A549 (cell line): ENCODE measurements around the gene MMP14. TPM values are rescaled to one million over a fixed set of nuclear protein-coding genes. Genes with fewer than 3 reads are reported as not detected.

Source experiments
- ATAC-seq, 2 experiments: fragments of 200-7000 bp in 1 of 2; fragments of >200 bp in 1 of 2; cut with Nextera tagmentation in 1 of 2; cut with Tn5 transposase in 1 of 2; 3 replicates each; pipeline versions ENCODE4 v1.8.0 to v1.9.1; 2018 to 2020; ENCODE audit warnings: mild to moderate bottlenecking in 1 of 2, moderate library complexity in 1 of 2
- CTCF ChIA-PET: fragments of 300-600 bp; sonication (Branson Sonifier 250); formaldehyde crosslinking; extraction: SDS; loops from one replicate; lab custom pipeline; 2021; ENCODE audit warnings: antibody characterized with exemption, inconsistent platforms; lab: Yijun Ruan, JAX
- POLR2A ChIA-PET: fragments of 350-600 bp; formaldehyde crosslinking; extraction: SDS; loops from one replicate; lab custom pipeline; 2021; ENCODE audit warnings: antibody characterized with exemption, inconsistent platforms; lab: Yijun Ruan, JAX
- DNase-seq, 2 experiments: peaks; one replicate each; pipeline versions ENCODE4 v3.0.0 to v3.0.0-alpha.2; 2011 to 2016; ENCODE audit warnings: low read depth in 1 of 2, low spot score in 1 of 2
- FAIRE-seq: peaks from 2 replicates; lab custom pipeline; 2011; peaks lifted over from hg19 to GRCh38; lab: Jason Lieb, UNC
- H3K27ac ChIP-seq, 2 experiments: fragments of >200 bp; sonication (Bioruptor Twin); formaldehyde crosslinking; 3 replicates each; pipeline ENCODE4 v1.5.1; 2016 to 2017
- H3K4me1 ChIP-seq: fragments of >200 bp; sonication (Bioruptor Twin); formaldehyde crosslinking; 3 replicates; pipeline ENCODE4 v1.6.1; 2016
- H3K4me2 ChIP-seq: fragments of >200 bp; sonication (Bioruptor Twin); formaldehyde crosslinking; 3 replicates; pipeline ENCODE4 v1.6.1; 2016
- H3K4me3 ChIP-seq: fragments of >200 bp; sonication (Bioruptor Twin); formaldehyde crosslinking; 3 replicates; pipeline ENCODE4 v1.5.1; 2016
- H3K9me3 ChIP-seq: fragments of >200 bp; sonication (Bioruptor Twin); formaldehyde crosslinking; 3 replicates; pipeline ENCODE4 v1.6.1; 2016
- CBX2 ChIP-seq: fragments of 200-600 bp; sonication (generic); IDR thresholded peaks from 2 replicates; pipeline ENCODE4 v1.6.1; 2016; ENCODE audit warnings: low read depth, mild to moderate bottlenecking, borderline replicate concordance
- CEBPB ChIP-seq, 2 experiments: fragments of >200 bp in 1 of 2; sonication (Bioruptor Twin) in 1 of 2; formaldehyde crosslinking in 1 of 2; IDR thresholded peaks; 2 replicates each; pipeline ENCODE4 v1.6.1; 2012 to 2016
- EHF ChIP-seq: fragments of 250-450 bp; sonication (Bioruptor Pico); IDR thresholded peaks from 2 replicates; pipeline ENCODE4 v1.5.0; 2020; ENCODE audit warnings: mild to moderate bottlenecking
- EP300 ChIP-seq, 2 experiments: fragments of >200 bp; sonication (Bioruptor Twin); formaldehyde crosslinking; IDR thresholded peaks; 2 replicates in 1 of 2; 3 replicates in 1 of 2; pipeline ENCODE4 v1.6.1; 2016 to 2017
- FOSB ChIP-seq: fragments of 250-450 bp; sonication (Bioruptor Pico); IDR thresholded peaks from 2 replicates; pipeline ENCODE4 v1.5.0; 2020; ENCODE audit warnings: mild to moderate bottlenecking, moderate library complexity
- FOXS1 ChIP-seq: fragments of 250-450 bp; sonication (Bioruptor Pico); IDR thresholded peaks from 2 replicates; pipeline ENCODE4 v1.5.0; 2020; ENCODE audit warnings: mild to moderate bottlenecking, moderate library complexity
- HOXB13 ChIP-seq: fragments of 250-450 bp; sonication (Bioruptor Pico); IDR thresholded peaks from 2 replicates; pipeline ENCODE4 v1.5.0; 2020; ENCODE audit warnings: low read depth, mild to moderate bottlenecking, moderate library complexity
- KDM1A ChIP-seq: fragments of 200-600 bp; sonication (generic); IDR thresholded peaks from 2 replicates; pipeline ENCODE4 v1.6.1; 2016; ENCODE audit warnings: low read depth, mild to moderate bottlenecking
- POLR2A ChIP-seq: IDR thresholded peaks from 2 replicates; pipeline ENCODE4 v1.6.1; 2012; ENCODE audit warnings: mild to moderate bottlenecking, low read length
- RARB ChIP-seq: fragments of 250-450 bp; sonication (Bioruptor Pico); IDR thresholded peaks from 2 replicates; pipeline ENCODE4 v1.8.0; 2021; ENCODE audit warnings: mild to moderate bottlenecking, moderate library complexity
- RNF2 ChIP-seq: fragments of 200-600 bp; sonication (generic); IDR thresholded peaks from 2 replicates; pipeline ENCODE4 v1.6.1; 2016; ENCODE audit warnings: low read depth, mild to moderate bottlenecking, antibody characterized with exemption, moderate library complexity, borderline replicate concordance
- SMC3 ChIP-seq: fragments of >200 bp; sonication (Bioruptor Twin); formaldehyde crosslinking; IDR thresholded peaks from 3 replicates; pipeline ENCODE4 v1.6.1; 2018; ENCODE audit warnings: inconsistent platforms
- WGBS: methylation state at CpG from one replicate; pipeline ENCODE4 v1.1.6; 2017; ENCODE audit errors: missing lambda C conversion rate; 5-methylcytosine and 5-hydroxymethylcytosine counted together
- polyA plus RNA-seq, 4 experiments: library from polyadenylated mRNA; depleted of rRNA in 3 of 4; stranded (reverse); fragments of >200 nt; fragmentation: RNase III in 1 of 4; extraction: RNeasy Plus Mini Kit Qiagen cat#74134 plus additional on column Dnase treatment in 1 of 4; gene quantifications; 2 replicates in 3 of 4; 3 replicates in 1 of 4; pipeline ENCODE4 v1.2.3, GENCODE V29; 2011 to 2017
- TF ChIP-seq, protein P1 (sequence below): fragments of 200-600 bp; sonication (generic); IDR thresholded peaks from 2 replicates; pipeline ENCODE4 v1.6.1; 2016; ENCODE audit warnings: antibody characterized with exemption, mild to moderate bottlenecking, moderate library complexity
- TF ChIP-seq, protein P2 (sequence below): fragments of 450-650 bp; IDR thresholded peaks from 2 replicates; pipeline ENCODE4 v1.6.1; 2014; ENCODE audit warnings: antibody characterized with exemption
- TF ChIP-seq, protein P3 (sequence below): fragments of >200 bp; sonication (Bioruptor Twin); formaldehyde crosslinking; IDR thresholded peaks from 2 replicates; pipeline ENCODE4 v1.6.1; 2016
- TF ChIP-seq, protein P4 (sequence below): fragments of 250-450 bp; sonication (Bioruptor Pico); IDR thresholded peaks from 2 replicates; pipeline ENCODE4 v1.5.0; 2020; ENCODE audit warnings: low read depth, mild to moderate bottlenecking, moderate library complexity
- TF ChIP-seq, protein P5 (sequence below): fragments of >200 bp; sonication (Bioruptor Twin); formaldehyde crosslinking; IDR thresholded peaks from 3 replicates; pipeline ENCODE4 v1.5.1; 2016
- TF ChIP-seq, protein P6 (sequence below): fragments of >200 bp; sonication (Bioruptor Twin); formaldehyde crosslinking; IDR thresholded peaks from 3 replicates; pipeline ENCODE4 v1.6.1; 2016
- TF ChIP-seq, protein P7 (sequence below): IDR thresholded peaks from 2 replicates; pipeline ENCODE4 v1.6.1; 2012

Gene MMP14
- polyA plus RNA-seq, 2 of the 4 experiments (the other 2 are of a cell fraction), result 1.5 to 1.9 TPM

DNA sequence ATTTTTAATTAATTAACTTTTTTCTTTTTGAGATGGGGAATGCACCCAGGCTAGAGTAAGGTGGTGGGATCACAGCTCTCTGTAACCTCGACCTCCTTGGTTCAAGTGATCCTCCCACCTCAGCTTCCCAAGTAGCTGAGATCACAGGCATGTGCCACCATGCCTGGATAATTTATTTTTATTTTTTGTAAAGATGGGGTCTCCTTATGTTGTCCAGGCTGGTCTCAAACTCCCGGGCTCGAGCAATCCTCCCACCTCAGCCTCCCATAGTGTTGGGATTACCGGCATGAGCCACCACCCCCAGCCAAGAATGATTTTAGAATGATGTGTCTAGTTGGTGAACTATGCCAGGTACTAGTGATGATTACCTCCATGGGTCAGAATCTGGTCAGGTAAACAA, 28.6 kb downstream of the MMP14 start:
- ATAC-seq (no peak), DNase-seq (no peak), FAIRE-seq (no peak)
- CTCF ChIA-PET, result interaction anchor here (1.3 to 15.1 kb wide), 7 partner anchors 14 to 309 kb away, joined by 3 to 146 read pairs (median 7); no protein-coding TSS in a partner anchor
- Histone ChIP-seq H3K9me3 (peaks cover 16% of the 10 kb centered on the region), H3K27ac (no peak overlapping the region), H3K4me3 (no peak overlapping the region), H3K4me1 (peaks cover 4% of the 10 kb centered on the region), H3K4me2 (no peak overlapping the region)
- TF ChIP-seq EHF, result no peak
- TF ChIP-seq, protein P1, sequence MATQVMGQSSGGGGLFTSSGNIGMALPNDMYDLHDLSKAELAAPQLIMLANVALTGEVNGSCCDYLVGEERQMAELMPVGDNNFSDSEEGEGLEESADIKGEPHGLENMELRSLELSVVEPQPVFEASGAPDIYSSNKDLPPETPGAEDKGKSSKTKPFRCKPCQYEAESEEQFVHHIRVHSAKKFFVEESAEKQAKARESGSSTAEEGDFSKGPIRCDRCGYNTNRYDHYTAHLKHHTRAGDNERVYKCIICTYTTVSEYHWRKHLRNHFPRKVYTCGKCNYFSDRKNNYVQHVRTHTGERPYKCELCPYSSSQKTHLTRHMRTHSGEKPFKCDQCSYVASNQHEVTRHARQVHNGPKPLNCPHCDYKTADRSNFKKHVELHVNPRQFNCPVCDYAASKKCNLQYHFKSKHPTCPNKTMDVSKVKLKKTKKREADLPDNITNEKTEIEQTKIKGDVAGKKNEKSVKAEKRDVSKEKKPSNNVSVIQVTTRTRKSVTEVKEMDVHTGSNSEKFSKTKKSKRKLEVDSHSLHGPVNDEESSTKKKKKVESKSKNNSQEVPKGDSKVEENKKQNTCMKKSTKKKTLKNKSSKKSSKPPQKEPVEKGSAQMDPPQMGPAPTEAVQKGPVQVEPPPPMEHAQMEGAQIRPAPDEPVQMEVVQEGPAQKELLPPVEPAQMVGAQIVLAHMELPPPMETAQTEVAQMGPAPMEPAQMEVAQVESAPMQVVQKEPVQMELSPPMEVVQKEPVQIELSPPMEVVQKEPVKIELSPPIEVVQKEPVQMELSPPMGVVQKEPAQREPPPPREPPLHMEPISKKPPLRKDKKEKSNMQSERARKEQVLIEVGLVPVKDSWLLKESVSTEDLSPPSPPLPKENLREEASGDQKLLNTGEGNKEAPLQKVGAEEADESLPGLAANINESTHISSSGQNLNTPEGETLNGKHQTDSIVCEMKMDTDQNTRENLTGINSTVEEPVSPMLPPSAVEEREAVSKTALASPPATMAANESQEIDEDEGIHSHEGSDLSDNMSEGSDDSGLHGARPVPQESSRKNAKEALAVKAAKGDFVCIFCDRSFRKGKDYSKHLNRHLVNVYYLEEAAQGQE, result no peak
- TF ChIP-seq, protein P2, sequence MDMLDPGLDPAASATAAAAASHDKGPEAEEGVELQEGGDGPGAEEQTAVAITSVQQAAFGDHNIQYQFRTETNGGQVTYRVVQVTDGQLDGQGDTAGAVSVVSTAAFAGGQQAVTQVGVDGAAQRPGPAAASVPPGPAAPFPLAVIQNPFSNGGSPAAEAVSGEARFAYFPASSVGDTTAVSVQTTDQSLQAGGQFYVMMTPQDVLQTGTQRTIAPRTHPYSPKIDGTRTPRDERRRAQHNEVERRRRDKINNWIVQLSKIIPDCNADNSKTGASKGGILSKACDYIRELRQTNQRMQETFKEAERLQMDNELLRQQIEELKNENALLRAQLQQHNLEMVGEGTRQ, result no peak
- no peak for TF ChIP-seq POLR2A
- no peak for TF ChIP-seq RARB (CRISPR knock-in tag)
- TF ChIP-seq RNF2, result no peak
- TF ChIP-seq FOSB, result no peak
- TF ChIP-seq, protein P3, sequence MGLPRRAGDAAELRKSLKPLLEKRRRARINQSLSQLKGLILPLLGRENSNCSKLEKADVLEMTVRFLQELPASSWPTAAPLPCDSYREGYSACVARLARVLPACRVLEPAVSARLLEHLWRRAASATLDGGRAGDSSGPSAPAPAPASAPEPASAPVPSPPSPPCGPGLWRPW, result no peak
- TF ChIP-seq, protein P4, sequence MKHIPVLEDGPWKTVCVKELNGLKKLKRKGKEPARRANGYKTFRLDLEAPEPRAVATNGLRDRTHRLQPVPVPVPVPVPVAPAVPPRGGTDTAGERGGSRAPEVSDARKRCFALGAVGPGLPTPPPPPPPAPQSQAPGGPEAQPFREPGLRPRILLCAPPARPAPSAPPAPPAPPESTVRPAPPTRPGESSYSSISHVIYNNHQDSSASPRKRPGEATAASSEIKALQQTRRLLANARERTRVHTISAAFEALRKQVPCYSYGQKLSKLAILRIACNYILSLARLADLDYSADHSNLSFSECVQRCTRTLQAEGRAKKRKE (CRISPR knock-in tag), result no peak
- no peak for TF ChIP-seq HOXB13 (CRISPR knock-in tag)
- TF ChIP-seq, protein P5, sequence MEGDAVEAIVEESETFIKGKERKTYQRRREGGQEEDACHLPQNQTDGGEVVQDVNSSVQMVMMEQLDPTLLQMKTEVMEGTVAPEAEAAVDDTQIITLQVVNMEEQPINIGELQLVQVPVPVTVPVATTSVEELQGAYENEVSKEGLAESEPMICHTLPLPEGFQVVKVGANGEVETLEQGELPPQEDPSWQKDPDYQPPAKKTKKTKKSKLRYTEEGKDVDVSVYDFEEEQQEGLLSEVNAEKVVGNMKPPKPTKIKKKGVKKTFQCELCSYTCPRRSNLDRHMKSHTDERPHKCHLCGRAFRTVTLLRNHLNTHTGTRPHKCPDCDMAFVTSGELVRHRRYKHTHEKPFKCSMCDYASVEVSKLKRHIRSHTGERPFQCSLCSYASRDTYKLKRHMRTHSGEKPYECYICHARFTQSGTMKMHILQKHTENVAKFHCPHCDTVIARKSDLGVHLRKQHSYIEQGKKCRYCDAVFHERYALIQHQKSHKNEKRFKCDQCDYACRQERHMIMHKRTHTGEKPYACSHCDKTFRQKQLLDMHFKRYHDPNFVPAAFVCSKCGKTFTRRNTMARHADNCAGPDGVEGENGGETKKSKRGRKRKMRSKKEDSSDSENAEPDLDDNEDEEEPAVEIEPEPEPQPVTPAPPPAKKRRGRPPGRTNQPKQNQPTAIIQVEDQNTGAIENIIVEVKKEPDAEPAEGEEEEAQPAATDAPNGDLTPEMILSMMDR, result no peak
- TF ChIP-seq CBX2, result no peak
- TF ChIP-seq, protein P6, sequence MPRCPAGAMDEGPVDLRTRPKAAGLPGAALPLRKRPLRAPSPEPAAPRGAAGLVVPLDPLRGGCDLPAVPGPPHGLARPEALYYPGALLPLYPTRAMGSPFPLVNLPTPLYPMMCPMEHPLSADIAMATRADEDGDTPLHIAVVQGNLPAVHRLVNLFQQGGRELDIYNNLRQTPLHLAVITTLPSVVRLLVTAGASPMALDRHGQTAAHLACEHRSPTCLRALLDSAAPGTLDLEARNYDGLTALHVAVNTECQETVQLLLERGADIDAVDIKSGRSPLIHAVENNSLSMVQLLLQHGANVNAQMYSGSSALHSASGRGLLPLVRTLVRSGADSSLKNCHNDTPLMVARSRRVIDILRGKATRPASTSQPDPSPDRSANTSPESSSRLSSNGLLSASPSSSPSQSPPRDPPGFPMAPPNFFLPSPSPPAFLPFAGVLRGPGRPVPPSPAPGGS, result no peak
- TF ChIP-seq KDM1A, result no peak
- TF ChIP-seq, protein P7, sequence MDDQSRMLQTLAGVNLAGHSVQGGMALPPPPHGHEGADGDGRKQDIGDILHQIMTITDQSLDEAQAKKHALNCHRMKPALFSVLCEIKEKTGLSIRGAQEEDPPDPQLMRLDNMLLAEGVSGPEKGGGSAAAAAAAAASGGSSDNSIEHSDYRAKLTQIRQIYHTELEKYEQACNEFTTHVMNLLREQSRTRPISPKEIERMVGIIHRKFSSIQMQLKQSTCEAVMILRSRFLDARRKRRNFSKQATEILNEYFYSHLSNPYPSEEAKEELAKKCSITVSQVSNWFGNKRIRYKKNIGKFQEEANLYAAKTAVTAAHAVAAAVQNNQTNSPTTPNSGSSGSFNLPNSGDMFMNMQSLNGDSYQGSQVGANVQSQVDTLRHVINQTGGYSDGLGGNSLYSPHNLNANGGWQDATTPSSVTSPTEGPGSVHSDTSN, result no peak
- TF ChIP-seq EP300 (IDR thresholded peaks at IDR 0.05), result no peak
- no peak for TF ChIP-seq FOXS1 (CRISPR knock-in tag)
- TF ChIP-seq CEBPB (IDR thresholded peaks at IDR 0.05), result no peak
- no peak for TF ChIP-seq SMC3
- POLR2A ChIA-PET, result interaction anchor here (1.4 kb wide), 1 partner anchor 10 kb away, joined by 3 read pairs; no protein-coding TSS in a partner anchor
- WGBS, result 64% methylated on average over 4 of the region's 4 CpGs
